Measurements from ENCODE around the gene TIMM50. TPM values are rescaled to one million over a fixed set of nuclear protein-coding genes. Genes with fewer than 3 reads are reported as not detected.

Gene TIMM50
- total and polyA plus RNA-seq, 2 of the 8 experiments (the other 6 are each of a cell fraction or from before 2014, with no cell fraction given) = 155 to 187 TPM

GRCh38 chr19:39463403-39463802, 17.2 kb upstream of the TIMM50 start:
- H3K4me1 ChIP-seq (replicated peaks in 1 of 4; ENCODE audit: control insufficient read depth in 3 of 4, insufficient read depth in 4 of 4, low read length in 3 of 4) = no peaks in the 10 kb centered on the region
- H4K8ac ChIP-seq (ENCODE audit: extremely low read depth, insufficient read depth, low read length) = no peak overlapping the region
- no peak overlapping the region for H2AK5ac ChIP-seq (ENCODE audit: low read depth, low read length)
- H2BK5ac ChIP-seq (ENCODE audit: low read depth, low read length) = no peak overlapping the region
- no peak overlapping the region for H3K56ac ChIP-seq (replicated peaks; ENCODE audit: insufficient read length, low read depth, low read length)
- CTCF ChIA-PET (ENCODE audit: partially characterized antibody) = interaction anchor here (0.6 to 6.4 kb wide), 4 partner anchors 11 to 99 kb away, joined by 3 to 56 read pairs (median 4); partner anchors contain the start of gene EID2B
- peaks cover 11% of the 10 kb centered on the region for H3K79me1 ChIP-seq (ENCODE audit: low read depth, low read length)
- H4K91ac ChIP-seq (replicated peaks; ENCODE audit: insufficient read length, low read length) = no peak overlapping the region
- no peak overlapping the region for H2AFZ ChIP-seq (ENCODE audit: low read length)
- H3K9ac ChIP-seq (replicated peaks in 1 of 4; ENCODE audit: extremely low read depth in 1 of 4, low read depth in 3 of 4, low read length in 3 of 4) = no peak overlapping the region
- H3K4me2 ChIP-seq (ENCODE audit: insufficient read depth in 1 of 2, low read depth in 2 of 2, low read length in 2 of 2) = no peak overlapping the region
- H3K23me2 ChIP-seq (ENCODE audit: low read depth, low read length) = 0 out of 2 replicates have a peak, but pooled peaks cover 1% of the 10 kb centered on the region
- H2BK12ac ChIP-seq (ENCODE audit: low read depth, low read length) = no peak overlapping the region
- POLR2A ChIA-PET (ENCODE audit: partially characterized antibody) = interaction anchor here (0.9 to 47.8 kb wide), 3 partner anchors 8 to 40 kb away, joined by 3 to 1154 read pairs (median 4); partner anchors contain the start of genes PLEKHG2 and RPS16
- H2BK20ac ChIP-seq (ENCODE audit: low read length) = no peak overlapping the region
- H4K20me1 ChIP-seq (replicated peaks in 1 of 2; ENCODE audit: control insufficient read depth in 1 of 2, insufficient read depth in 2 of 2, low read length in 2 of 2) = peaks cover 3 to 11% of the 10 kb centered on the region in 2 experiments
- no peaks in the 10 kb centered on the region for H3K79me2 ChIP-seq (ENCODE audit: control insufficient read depth in 1 of 2, insufficient read depth in 2 of 2, low read length in 2 of 2)
- no peak overlapping the region for H3K23ac ChIP-seq (ENCODE audit: insufficient read length)
- 94% methylated on average over 3 of the region's 3 CpGs; no CpG with 5 or more reads in 1 of the 2 experiments for WGBS, 2 experiments (ENCODE audit: extremely low coverage in 1 of 2, insufficient coverage in 1 of 2, insufficient read length in 1 of 2, insufficient replicate concordance in 2 of 2, low coverage in 1 of 2, low lambda C conversion rate in 2 of 2, missing lambda C conversion rate in 1 of 2)
- no peak overlapping the region for H3K4me3 ChIP-seq (ENCODE audit: extremely low read depth in 1 of 4, insufficient read depth in 2 of 4, low read depth in 3 of 4, low read length in 4 of 4)
- no peak overlapping the region for H2BK15ac ChIP-seq (ENCODE audit: low read length)
- H3K4ac ChIP-seq (replicated peaks; ENCODE audit: insufficient read length, low read depth, low read length) = no peak overlapping the region
- H3K36me3 ChIP-seq (ENCODE audit: control insufficient read depth in 2 of 4, insufficient read depth in 4 of 4, low read length in 3 of 4) = peaks cover 25 to 62% (median 45%) of the 10 kb centered on the region in 4 experiments
- no peak overlapping the region for H3K27ac ChIP-seq (ENCODE audit: low read depth, low read length)
- no peak overlapping the region for H2BK120ac ChIP-seq (replicated peaks; ENCODE audit: low read depth, low read length)
- no peaks in the 10 kb centered on the region for H3K9me3 ChIP-seq (ENCODE audit: insufficient read depth in 2 of 2, low read depth in 1 of 2, low read length in 1 of 2)
- no peak overlapping the region for H3K14ac ChIP-seq (ENCODE audit: insufficient read length)
- no peak for FAIRE-seq
- no peak overlapping the region for H3K18ac ChIP-seq (ENCODE audit: extremely low read depth, low read length)
- no peak for DNase-seq (ENCODE audit: low read depth in 1 of 2, low spot score in 2 of 2)
- H3K27me3 ChIP-seq (replicated peaks in 1 of 4; ENCODE audit: control insufficient read depth in 3 of 4, extremely low read depth in 1 of 4, insufficient read depth in 3 of 4, low read length in 3 of 4) = no peaks in the 10 kb centered on the region
- H4K5ac ChIP-seq (ENCODE audit: insufficient read length, low read depth, low read length) = no peak overlapping the region
- TF ChIP-seq TEAD4 (IDR thresholded peaks at IDR 0.05; ENCODE audit: low read depth, low read length) (no peak), RBBP5 (IDR thresholded peaks at IDR 0.05; ENCODE audit: borderline replicate concordance, low read depth, low read length) (no peak), GABPA (IDR thresholded peaks at IDR 0.05; ENCODE audit: borderline replicate concordance, insufficient read depth, low read length) (no peak), YY1 (IDR thresholded peaks at IDR 0.05; ENCODE audit: low read depth, low read length) (no peak), CREB1 (IDR thresholded peaks at IDR 0.05) (no peak), RFX5 (IDR thresholded peaks at IDR 0.05; ENCODE audit: borderline replicate concordance, low read depth, low read length) (no peak), MAFK (IDR thresholded peaks at IDR 0.05; ENCODE audit: low read depth, low read length) (no peak), ATF2 (IDR thresholded peaks at IDR 0.05; ENCODE audit: low read length) (no peak), NANOG (IDR thresholded peaks at IDR 0.05; ENCODE audit: insufficient read depth, low read depth, low read length, poor library complexity, severe bottlenecking) (no peak), SP2 (IDR thresholded peaks at IDR 0.05; ENCODE audit: low read length) (no peak), ASH2L (IDR thresholded peaks at IDR 0.05; ENCODE audit: low read length) (no peak), RNF2 (IDR thresholded peaks at IDR 0.05; ENCODE audit: borderline replicate concordance, low read depth, low read length, missing control alignments, poor library complexity, severe bottlenecking) (no peak), EGR1 (IDR thresholded peaks at IDR 0.05; ENCODE audit: borderline replicate concordance, low read depth, low read length) (no peak)

Data from H1 (cell line).